Embryonic facial prominence (tissue), 1 donor: Measurements from ENCODE around the gene RRP1B.
"Not testable (repeated sequence)": the region's sequence is repeated elsewhere in the genome, so short reads cannot be mapped to it uniquely, and the experiment has no call there.

Experiments used
- DNase-seq: peaks from one replicate; pipeline ENCODE4 v3.0.0-alpha.2; 2016; ENCODE audit errors: extremely low spot score

The RRP1B gene

GRCh38 chr21:43659136-43660000 lies at the start of gene RRP1B, which contains the start of gene HSF2BP:
RRP1B (plus strand) TSS chr21:43659560; CDS start chr21:43659665, 105 bp downstream.
HSF2BP (minus strand) TSS chr21:43659488; CDS start chr21:43658096, 1,392 bp downstream.
- peak; percentile 75 for DNase-seq

GRCh38 chr21:43611598-43612369 lies 47.6 kb upstream of the RRP1B start:
- DNase-seq: no peak

GRCh38 chr21:43613755-43614638 lies 45.4 kb upstream of the RRP1B start:
- DNase-seq: no peak

GRCh38 chr21:43614839-43615238 lies 44.5 kb upstream of the RRP1B start:
- no peak for DNase-seq

- DNase-seq: not testable (repeated sequence)
These were observed 42.5 kb upstream of the RRP1B start for GRCh38 chr21:43616861-43617260.

- no peak for DNase-seq
These were observed 40.4 kb upstream of the RRP1B start for GRCh38 chr21:43618940-43619339.

- no peak for DNase-seq
These were observed 40.0 kb upstream of the RRP1B start for GRCh38 chr21:43619344-43619743.

GRCh38 chr21:43619856-43620255 lies 39.5 kb upstream of the RRP1B start:
- no peak for DNase-seq

GRCh38 chr21:43622796-43623195 lies 36.6 kb upstream of the RRP1B start:
- DNase-seq: no peak

- DNase-seq: no peak
These were observed 35.8 kb upstream of the RRP1B start for GRCh38 chr21:43623588-43623987.

GRCh38 chr21:43624339-43624738 lies 35.0 kb upstream of the RRP1B start:
- DNase-seq: no peak

GRCh38 chr21:43626390-43626789 lies 33.0 kb upstream of the RRP1B start:
- DNase-seq: no peak

GRCh38 chr21:43627527-43627926 lies 31.8 kb upstream of the RRP1B start:
- DNase-seq: no peak

- DNase-seq: no peak
These were observed 27.8 kb upstream of the RRP1B start for GRCh38 chr21:43631411-43632107.

- DNase-seq: no peak
These were observed 26.9 kb upstream of the RRP1B start for GRCh38 chr21:43632373-43632905.

- no peak for DNase-seq
These were observed 24.7 kb upstream of the RRP1B start for GRCh38 chr21:43634618-43635017.

- DNase-seq: no peak
These were observed 23.9 kb upstream of the RRP1B start for GRCh38 chr21:43635436-43635835.

- no peak for DNase-seq
These were observed 21.7 kb upstream of the RRP1B start for GRCh38 chr21:43637530-43638158.

- no peak for DNase-seq
These were observed 19.6 kb upstream of the RRP1B start for GRCh38 chr21:43639470-43640353.
